NCI-H1105 (cell line): ENCODE results near the gene CGNL1.

Experiments used
- DNase-seq: peaks from one replicate; lab custom pipeline; 2025; lab: John Stamatoyannopoulos, UW

The CGNL1 gene

GRCh38 chr15:57600197-57600596, 223.9 kb downstream of the CGNL1 start:
- DNase-seq = no peak
